ENCODE measurements around the gene TAOK3.
"Not testable (repeated sequence)": the region's sequence is repeated elsewhere in the genome, so short reads cannot be mapped to it uniquely, and the experiment has no call there.

TAOK3 gene

GRCh38 chr12:118334241-118334640, 38.5 kb downstream of the TAOK3 start:
- ATAC-seq = no peak
- H3K9me3 Mint-ChIP-seq = no peaks in the 10 kb centered on the region
- no peaks in the 10 kb centered on the region for H3K27me3 Mint-ChIP-seq
- H3K27ac Mint-ChIP-seq = no peak overlapping the region
- H3K4me3 Mint-ChIP-seq = no peak overlapping the region
- DNase-seq = no peak
- H3K4me1 Mint-ChIP-seq = peaks cover 39% of the 10 kb centered on the region

GRCh38 chr12:118332511-118332910, 40.2 kb downstream of the TAOK3 start:
- DNase-seq (no peak), ATAC-seq (no peak)
- H3K4me1 Mint-ChIP-seq = peaks cover 27% of the 10 kb centered on the region
- no peaks in the 10 kb centered on the region for H3K27me3 Mint-ChIP-seq
- H3K27ac Mint-ChIP-seq = no peak overlapping the region
- no peak overlapping the region for H3K4me3 Mint-ChIP-seq
- H3K9me3 Mint-ChIP-seq = no peaks in the 10 kb centered on the region

- Mint-ChIP-seq H3K4me1 (peaks cover 27% of the 10 kb centered on the region), H3K27ac (no peak overlapping the region)
Measured at GRCh38 chr12:118330421-118331018, 42.2 kb downstream of the TAOK3 start.

GRCh38 chr12:118328486-118329330, 44.0 kb downstream of the TAOK3 start:
- Mint-ChIP-seq H3K9me3 (no peaks in the 10 kb centered on the region), H3K27me3 (no peaks in the 10 kb centered on the region), H3K27ac (no peak overlapping the region), H3K4me3 (no peak overlapping the region), H3K4me1 (peaks cover 27% of the 10 kb centered on the region)
- ATAC-seq (no peak), DNase-seq (no peak)

More at GRCh38 chr12:118330421-118331018, 42.2 kb downstream of the TAOK3 start:
- Mint-ChIP-seq H3K4me3 (no peak overlapping the region), H3K9me3 (no peaks in the 10 kb centered on the region), H3K27me3 (no peaks in the 10 kb centered on the region)
- ATAC-seq (no peak), DNase-seq (no peak)

- no peaks in the 10 kb centered on the region for H3K27me3 Mint-ChIP-seq
- H3K9me3 Mint-ChIP-seq = no peaks in the 10 kb centered on the region
- H3K4me3 Mint-ChIP-seq = no peak overlapping the region
- peaks cover 15% of the 10 kb centered on the region for H3K4me1 Mint-ChIP-seq
- ATAC-seq (no peak), DNase-seq (no peak)
- H3K27ac Mint-ChIP-seq = no peak overlapping the region
Measured at GRCh38 chr12:118327391-118327790, 45.3 kb downstream of the TAOK3 start.

GRCh38 chr12:118326991-118327390, 45.7 kb downstream of the TAOK3 start:
- no peaks in the 10 kb centered on the region for H3K27me3 Mint-ChIP-seq
- no peak overlapping the region for H3K27ac Mint-ChIP-seq
- no peak overlapping the region for H3K4me3 Mint-ChIP-seq
- H3K4me1 Mint-ChIP-seq = peaks cover 11% of the 10 kb centered on the region
- H3K9me3 Mint-ChIP-seq = no peaks in the 10 kb centered on the region
- ATAC-seq (no peak), DNase-seq (no peak)

GRCh38 chr12:118325081-118325480, 47.6 kb downstream of the TAOK3 start:
- Mint-ChIP-seq H3K27me3 (no peaks in the 10 kb centered on the region), H3K4me3 (no peak overlapping the region), H3K4me1 (peaks cover 4% of the 10 kb centered on the region), H3K27ac (no peak overlapping the region), H3K9me3 (no peaks in the 10 kb centered on the region)
- DNase-seq (no peak), ATAC-seq (no peak)

- peak overlapping the region in 1 of 2 donors; percentile 58 for H3K27ac Mint-ChIP-seq
- H3K4me1 Mint-ChIP-seq = peaks cover 21% of the 10 kb centered on the region
- DNase-seq (no peak), ATAC-seq (no peak)
- H3K9me3 Mint-ChIP-seq = no peaks in the 10 kb centered on the region
- no peak overlapping the region for H3K4me3 Mint-ChIP-seq
- H3K27me3 Mint-ChIP-seq = no peaks in the 10 kb centered on the region
Measured at GRCh38 chr12:118319627-118320026, 53.1 kb downstream of the TAOK3 start.

- H3K27ac Mint-ChIP-seq = no peak overlapping the region
- DNase-seq (no peak), ATAC-seq (no peak)
- no peak overlapping the region for H3K4me3 Mint-ChIP-seq
- no peaks in the 10 kb centered on the region for H3K27me3 Mint-ChIP-seq
- H3K4me1 Mint-ChIP-seq = peaks cover 28% of the 10 kb centered on the region
- H3K9me3 Mint-ChIP-seq = no peaks in the 10 kb centered on the region
Measured at GRCh38 chr12:118318744-118319143, 54.0 kb downstream of the TAOK3 start.

- ATAC-seq (no peak), DNase-seq (no peak)
- Mint-ChIP-seq H3K9me3 (no peaks in the 10 kb centered on the region), H3K27ac (no peak overlapping the region), H3K27me3 (no peaks in the 10 kb centered on the region), H3K4me1 (peaks cover 34% of the 10 kb centered on the region), H3K4me3 (no peak overlapping the region)
Measured at GRCh38 chr12:118317729-118318128, 55.0 kb downstream of the TAOK3 start.

GRCh38 chr12:118315821-118316220, 56.9 kb downstream of the TAOK3 start:
- no peaks in the 10 kb centered on the region for H3K9me3 Mint-ChIP-seq
- H3K27me3 Mint-ChIP-seq = no peaks in the 10 kb centered on the region
- no peak overlapping the region for H3K27ac Mint-ChIP-seq
- H3K4me3 Mint-ChIP-seq = no peak overlapping the region
- ATAC-seq (no peak), DNase-seq (no peak)
- H3K4me1 Mint-ChIP-seq = peaks cover 44% of the 10 kb centered on the region

GRCh38 chr12:118312578-118312977, 60.1 kb downstream of the TAOK3 start:
- ATAC-seq (peak; percentile 80), DNase-seq (no peak)
- H3K27me3 Mint-ChIP-seq = no peaks in the 10 kb centered on the region
- peak overlapping the region; percentile 54 to 59 for H3K4me3 Mint-ChIP-seq
- H3K4me1 Mint-ChIP-seq = peaks cover 54% of the 10 kb centered on the region
- H3K27ac Mint-ChIP-seq = peak overlapping the region in 1 of 2 donors; percentile 52
- H3K9me3 Mint-ChIP-seq = no peaks in the 10 kb centered on the region

- Mint-ChIP-seq H3K4me3 (no peak overlapping the region), H3K27me3 (no peaks in the 10 kb centered on the region), H3K27ac (peak overlapping the region in 1 of 2 donors; percentile 84), H3K4me1 (peaks cover 60% of the 10 kb centered on the region), H3K9me3 (no peaks in the 10 kb centered on the region)
- DNase-seq = no peak
- ATAC-seq = no peak
Measured at GRCh38 chr12:118311666-118312065, 61.0 kb downstream of the TAOK3 start.

- Mint-ChIP-seq H3K27me3 (no peaks in the 10 kb centered on the region), H3K27ac (no peak overlapping the region), H3K4me1 (peaks cover 46% of the 10 kb centered on the region), H3K9me3 (no peaks in the 10 kb centered on the region), H3K4me3 (no peak overlapping the region)
- DNase-seq (no peak), ATAC-seq (no peak)
Measured at GRCh38 chr12:118310320-118310719, 62.4 kb downstream of the TAOK3 start.

- H3K27ac Mint-ChIP-seq, ATAC-seq, H3K9me3 Mint-ChIP-seq, H3K4me3 Mint-ChIP-seq, H3K27me3 Mint-ChIP-seq: not testable (repeated sequence)
- DNase-seq = peak in 1 of 2 donors; percentile 15
- H3K4me1 Mint-ChIP-seq = peaks cover 38% of the 10 kb centered on the region
Measured at GRCh38 chr12:118308006-118308405, 64.7 kb downstream of the TAOK3 start.
